Activated T-cell treated with anti-CD3 and anti-CD28 coated beads, Interleukin-2, amount 50 U/mL, for 24 hours (primary cell): ENCODE measurements around the gene TAOK3.

ENCODE experiments used
- DNase-seq: peaks from one replicate; pipeline ENCODE4 v3.0.0-alpha.2; 2020
- H3K27ac Mint-ChIP-seq: 2 replicates; pipeline ENCODE4 v1.8.0; 2020; ENCODE audit warnings: mild to moderate bottlenecking, mixed read lengths
- H3K27me3 Mint-ChIP-seq: 2 replicates; pipeline ENCODE4 v1.8.0; 2020; ENCODE audit warnings: mixed read lengths
- H3K36me3 Mint-ChIP-seq: 2 replicates; pipeline ENCODE4 v1.8.0; 2020; ENCODE audit warnings: low read depth, mixed read lengths
- H3K4me1 Mint-ChIP-seq: 2 replicates; pipeline ENCODE4 v1.8.0; 2020; ENCODE audit warnings: low read depth, mixed read lengths
- H3K4me3 Mint-ChIP-seq: 2 replicates; pipeline ENCODE4 v1.8.0; 2020; ENCODE audit warnings: mild to moderate bottlenecking, moderate library complexity, mixed read lengths
- H3K9me3 Mint-ChIP-seq: 2 replicates; pipeline ENCODE4 v1.8.0; 2020; ENCODE audit warnings: mixed read lengths

TAOK3 gene

DNA sequence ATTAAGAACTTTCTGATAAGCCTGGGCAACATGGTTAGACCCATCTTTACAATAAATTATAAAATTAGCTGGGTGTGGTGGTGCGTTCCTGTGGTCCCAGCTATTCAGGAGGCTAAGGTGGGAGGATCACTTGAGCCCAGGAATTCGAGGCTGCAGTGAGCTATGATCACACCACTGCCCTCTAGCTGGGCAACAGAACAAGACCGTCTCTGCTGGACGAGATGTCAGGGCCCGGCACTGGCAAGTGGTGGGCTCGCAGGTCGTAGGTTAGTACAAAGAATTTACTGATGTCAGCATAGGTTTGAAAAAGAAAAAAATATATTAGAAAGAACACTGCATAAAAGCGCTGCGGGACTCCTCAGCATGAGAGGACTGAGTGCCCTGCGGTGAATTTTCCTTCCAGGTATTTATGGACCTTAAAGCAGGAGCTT, 253.2 kb downstream of the TAOK3 start:
- no peak overlapping the region for H3K27ac Mint-ChIP-seq
- no peak overlapping the region for H3K4me3 Mint-ChIP-seq
- H3K36me3 Mint-ChIP-seq: peaks cover 2% of the 10 kb centered on the region
- no peaks in the 10 kb centered on the region for H3K9me3 Mint-ChIP-seq
- H3K27me3 Mint-ChIP-seq: no peaks in the 10 kb centered on the region
- no peak for DNase-seq
- peaks cover 7% of the 10 kb centered on the region for H3K4me1 Mint-ChIP-seq

DNA sequence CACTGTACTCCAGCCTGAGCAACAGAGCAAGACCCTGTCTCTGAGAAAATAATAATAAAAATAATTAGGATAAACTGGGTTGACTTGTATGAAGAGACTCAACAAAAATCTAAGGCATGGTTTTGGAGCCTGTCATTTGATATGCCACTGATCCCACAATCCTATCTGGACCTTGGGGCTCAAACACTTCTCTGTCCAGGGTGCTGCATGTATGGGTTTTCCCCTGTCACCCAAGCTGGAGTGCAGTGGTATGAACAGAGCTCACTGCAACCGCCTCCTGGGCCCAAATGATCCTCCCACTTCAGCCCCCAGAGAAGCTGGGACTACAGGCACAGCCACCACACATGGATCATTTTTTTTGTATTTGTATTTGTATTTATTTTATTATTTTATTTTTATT, 263.6 kb downstream of the TAOK3 start:
- Mint-ChIP-seq H3K9me3 (no peaks in the 10 kb centered on the region), H3K36me3 (no peaks in the 10 kb centered on the region), H3K4me3 (no peak overlapping the region), H3K4me1 (peaks cover 3% of the 10 kb centered on the region), H3K27ac (no peak overlapping the region), H3K27me3 (peaks cover 11% of the 10 kb centered on the region)
- DNase-seq: no peak

DNA sequence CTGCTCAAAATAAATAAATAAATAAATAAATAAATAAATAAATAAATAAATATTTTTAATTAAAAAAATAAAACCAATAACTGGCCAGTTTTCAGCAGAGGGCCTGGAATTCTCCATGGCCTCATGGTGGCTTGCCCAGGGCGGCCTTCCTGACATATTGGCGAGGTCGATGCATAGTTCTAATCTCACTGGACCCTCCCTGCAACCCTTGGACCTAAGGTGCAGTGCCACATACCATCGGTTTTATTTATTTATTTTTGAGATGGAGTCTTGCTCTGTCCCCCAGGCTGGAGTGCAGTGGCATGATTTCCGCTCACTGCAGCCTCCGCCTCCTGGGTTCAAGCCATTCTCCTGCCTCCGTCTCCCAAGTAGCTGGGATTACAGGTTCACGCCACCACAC, 265.0 kb downstream of the TAOK3 start:
- no peak overlapping the region for H3K27ac Mint-ChIP-seq

DNA sequence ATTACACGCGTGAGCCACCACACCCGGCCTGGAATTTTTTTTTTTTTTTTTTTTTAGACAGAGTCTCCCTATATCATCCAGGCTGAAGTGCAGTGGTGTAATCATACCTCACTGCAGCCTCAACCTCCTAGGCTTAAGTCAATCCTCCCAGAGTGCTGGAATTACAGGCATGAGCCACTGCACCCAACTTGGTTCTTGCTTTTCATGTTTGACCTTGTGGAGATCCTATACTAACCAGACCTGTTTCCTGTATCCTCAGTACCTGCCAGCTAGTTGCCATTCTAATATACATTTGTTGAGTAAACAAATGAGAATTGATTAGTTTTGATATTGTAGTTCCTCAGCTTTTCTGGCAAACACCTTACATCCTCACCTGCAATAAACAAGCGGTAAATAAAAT, 265.7 kb downstream of the TAOK3 start:
- Mint-ChIP-seq H3K27me3 (peaks cover 25% of the 10 kb centered on the region), H3K27ac (no peak overlapping the region), H3K4me1 (peaks cover 7% of the 10 kb centered on the region), H3K36me3 (no peaks in the 10 kb centered on the region), H3K9me3 (no peaks in the 10 kb centered on the region), H3K4me3 (no peak overlapping the region)
- DNase-seq: no peak

More for the DNA sequence above, 265.0 kb downstream of the TAOK3 start:
- Mint-ChIP-seq H3K4me3 (no peak overlapping the region), H3K9me3 (no peaks in the 10 kb centered on the region), H3K36me3 (no peaks in the 10 kb centered on the region), H3K4me1 (peaks cover 7% of the 10 kb centered on the region), H3K27me3 (peaks cover 18% of the 10 kb centered on the region)
- DNase-seq: no peak

GRCh38 chr12:118103601-118104382, 268.9 kb downstream of the TAOK3 start, which contains the start of gene VSIG10:
Gene VSIG10, minus strand, starts transcription at chr12:118104011. Its CDS starts 340 bp downstream, at chr12:118103671.
- Mint-ChIP-seq H3K4me1 (peaks cover 7% of the 10 kb centered on the region), H3K27ac (no peak within 1 kb of the TSS), H3K4me3 (peak within 1 kb of the TSS; percentile 80), H3K27me3 (peaks cover 34% of the 10 kb centered on the region), H3K36me3 (no peaks in the 10 kb centered on the region), H3K9me3 (no peaks in the 10 kb centered on the region)
- peak; percentile 55 for DNase-seq

- Mint-ChIP-seq H3K27me3 (peaks cover 34% of the 10 kb centered on the region), H3K36me3 (no peaks in the 10 kb centered on the region), H3K9me3 (no peaks in the 10 kb centered on the region), H3K27ac (no peak overlapping the region), H3K4me3 (peak overlapping the region; percentile 80), H3K4me1 (peaks cover 7% of the 10 kb centered on the region)
- no peak for DNase-seq
These were observed 269.5 kb downstream of the TAOK3 start for GRCh38 chr12:118103201-118103600.

GRCh38 chr12:118102609-118103008, 270.1 kb downstream of the TAOK3 start:
- Mint-ChIP-seq H3K9me3 (no peaks in the 10 kb centered on the region), H3K36me3 (no peaks in the 10 kb centered on the region), H3K27ac (no peak overlapping the region), H3K4me3 (peak overlapping the region; percentile 80), H3K4me1 (peaks cover 7% of the 10 kb centered on the region), H3K27me3 (peaks cover 34% of the 10 kb centered on the region)
- no peak for DNase-seq

DNA sequence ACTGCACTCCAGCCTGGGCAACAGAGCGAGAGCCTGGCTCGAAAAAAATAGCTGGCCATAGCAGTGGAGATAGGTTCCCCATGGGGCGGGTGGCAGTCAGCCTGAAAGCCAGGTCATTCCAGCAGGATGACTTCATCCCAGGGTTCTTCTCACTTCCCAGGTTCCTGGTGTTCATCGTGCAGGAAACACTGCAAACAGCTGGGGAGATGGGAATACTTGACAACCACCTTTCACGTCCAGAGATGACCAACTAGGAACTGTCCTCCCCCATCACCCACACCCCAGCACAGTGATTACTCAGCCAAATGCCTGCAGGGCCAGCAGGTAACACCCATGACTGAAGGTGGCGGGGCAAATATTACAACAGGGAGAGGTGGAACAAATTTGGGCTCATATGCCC, 270.6 kb downstream of the TAOK3 start:
- Mint-ChIP-seq H3K27ac (no peak overlapping the region), H3K9me3 (no peaks in the 10 kb centered on the region), H3K4me1 (peaks cover 7% of the 10 kb centered on the region), H3K27me3 (peaks cover 34% of the 10 kb centered on the region), H3K4me3 (no peak overlapping the region), H3K36me3 (no peaks in the 10 kb centered on the region)
- DNase-seq: no peak

DNA sequence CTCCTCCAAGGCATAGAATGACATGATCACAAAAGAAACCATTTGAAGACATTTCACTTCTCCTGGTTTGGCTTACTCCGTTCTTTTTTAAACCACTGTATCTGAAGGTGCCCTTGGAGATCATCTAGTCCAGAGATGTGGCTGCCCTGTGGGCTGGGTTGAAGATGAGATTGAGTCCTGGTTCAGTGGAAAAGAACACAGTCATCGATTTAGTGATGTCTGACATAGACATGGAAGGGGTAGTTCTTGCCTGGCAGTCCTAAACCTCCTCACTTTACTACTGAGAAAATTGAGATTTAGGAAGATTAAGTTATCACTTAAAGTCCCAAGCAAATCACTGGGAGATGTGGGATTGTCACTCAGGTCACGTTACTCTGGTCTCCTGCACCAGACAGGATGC, 271.7 kb downstream of the TAOK3 start:
- Mint-ChIP-seq H3K36me3 (no peaks in the 10 kb centered on the region), H3K27ac (no peak overlapping the region), H3K9me3 (no peaks in the 10 kb centered on the region), H3K27me3 (peaks cover 34% of the 10 kb centered on the region), H3K4me1 (peaks cover 7% of the 10 kb centered on the region), H3K4me3 (no peak overlapping the region)
- no peak for DNase-seq
